ENCODE measurements around the gene NCAPH2.

The NCAPH2 gene

GRCh38 chr22:50550395-50550794 is 42.4 kb downstream of the NCAPH2 start:
- DNase-seq: no peak

DNA sequence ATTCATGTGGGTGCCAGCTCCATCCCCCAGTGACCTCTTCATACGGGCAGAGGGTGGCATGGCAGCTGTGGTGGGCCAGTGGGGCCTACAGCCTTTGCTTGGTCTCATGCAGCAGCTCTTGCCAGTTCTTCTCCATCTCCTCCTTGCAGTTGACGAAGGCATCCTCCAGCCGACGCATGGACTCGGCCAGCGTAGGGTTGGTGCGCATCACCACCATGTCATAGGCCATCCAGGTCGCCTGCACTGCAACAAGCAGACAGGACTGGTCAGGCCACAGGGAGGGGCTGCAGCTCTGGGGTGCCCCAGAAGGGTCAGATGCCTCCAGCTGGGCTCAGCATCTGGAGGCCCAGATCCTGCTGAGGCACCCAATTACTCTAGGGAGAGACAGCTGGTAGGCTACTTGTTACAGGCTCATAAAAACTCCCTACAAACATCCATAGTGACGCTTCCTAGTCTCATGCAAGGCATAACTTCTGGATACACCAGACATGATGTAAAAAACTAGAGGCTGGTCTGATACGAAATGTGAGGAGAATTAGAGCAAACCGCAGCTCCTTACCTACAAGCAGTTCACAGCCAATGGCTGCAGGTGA is 43.2 kb downstream of the NCAPH2 start:
- no peak for DNase-seq

- DNase-seq: no peak
Observed at GRCh38 chr22:50553310-50553709, 45.3 kb downstream of the NCAPH2 start.

- no peak for DNase-seq
Observed at GRCh38 chr22:50556703-50557102, 48.7 kb downstream of the NCAPH2 start.

DNA sequence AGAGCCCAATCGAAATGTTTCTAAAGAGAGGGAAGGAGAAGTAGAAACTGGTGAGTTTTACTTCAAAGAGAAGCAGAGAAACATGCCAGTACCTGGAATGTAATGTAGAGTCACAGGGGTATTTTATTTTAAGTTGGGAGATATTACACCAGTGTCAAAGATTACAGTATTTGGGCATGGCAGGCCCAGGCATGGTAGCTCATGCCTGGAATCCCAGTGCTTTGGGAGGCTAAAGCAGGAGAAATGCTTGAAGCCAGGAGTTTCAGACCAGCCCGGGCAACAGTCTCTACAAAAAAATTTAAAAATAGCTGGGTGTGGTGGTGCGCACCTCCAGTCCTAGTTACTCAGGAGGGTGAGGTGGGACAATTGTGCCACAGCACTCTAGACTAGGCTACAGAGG is 52.0 kb downstream of the NCAPH2 start:
- DNase-seq: no peak

DNA sequence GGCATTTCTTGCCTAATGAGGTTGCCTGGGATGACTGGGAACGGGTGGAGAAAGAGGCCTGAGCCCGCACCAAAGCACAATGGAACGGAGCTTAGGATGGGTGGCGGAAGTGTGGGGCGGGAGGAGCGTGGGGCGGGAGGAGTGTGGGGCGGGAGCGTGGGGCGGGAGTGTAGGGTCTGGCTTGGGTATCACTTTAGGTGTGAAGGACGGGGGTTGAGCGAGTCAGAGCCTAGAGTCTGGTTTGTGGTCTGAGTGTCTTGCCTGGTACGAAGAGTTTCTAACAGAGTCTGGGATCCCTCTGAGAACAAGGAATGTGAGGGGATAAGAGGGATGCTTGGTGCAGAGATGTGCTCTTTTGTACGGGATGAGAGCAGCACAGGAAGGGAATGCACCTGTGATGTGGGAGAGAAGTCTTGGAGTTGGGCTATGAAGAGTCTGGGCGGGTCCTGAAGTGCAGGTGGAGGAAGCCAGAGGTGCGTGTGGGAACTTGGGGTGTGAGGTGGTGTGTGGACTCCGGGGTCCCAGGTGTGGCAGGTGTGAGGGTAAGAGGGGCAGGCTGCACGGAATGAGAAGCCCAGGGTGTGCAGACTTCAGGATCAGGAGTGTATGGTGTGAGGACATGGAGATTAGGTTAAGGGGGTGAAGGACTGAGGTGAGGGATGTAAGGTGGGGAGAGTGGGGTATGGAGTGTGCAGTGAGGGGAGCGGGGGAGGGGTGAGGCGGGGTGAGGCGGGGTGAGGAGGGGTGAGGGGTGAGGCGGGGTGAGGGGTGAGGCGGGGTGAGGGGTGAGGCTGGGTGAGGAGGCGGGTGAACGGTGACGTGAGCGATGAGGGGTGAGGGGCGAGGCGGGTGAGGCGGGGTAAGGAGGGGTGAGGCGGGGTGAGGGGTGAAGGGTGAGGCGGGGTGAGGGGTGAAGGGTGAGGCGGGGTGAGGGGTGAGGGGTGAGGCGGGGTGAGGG is 53.7 kb downstream of the NCAPH2 start:
- DNase-seq: no peak

- peak; percentile 89 for DNase-seq
Observed at GRCh38 chr22:50562523-50563412, 54.7 kb downstream of the NCAPH2 start, which contains the start of gene SYCE3. SYCE3 (minus strand) TSS chr22:50562919; CDS start chr22:50556405, 6,514 bp downstream.

- DNase-seq: no peak
Observed at GRCh38 chr22:50563413-50564160, 55.6 kb downstream of the NCAPH2 start.

GRCh38 chr22:50564289-50564688 is 56.3 kb downstream of the NCAPH2 start:
- DNase-seq: no peak

DNA sequence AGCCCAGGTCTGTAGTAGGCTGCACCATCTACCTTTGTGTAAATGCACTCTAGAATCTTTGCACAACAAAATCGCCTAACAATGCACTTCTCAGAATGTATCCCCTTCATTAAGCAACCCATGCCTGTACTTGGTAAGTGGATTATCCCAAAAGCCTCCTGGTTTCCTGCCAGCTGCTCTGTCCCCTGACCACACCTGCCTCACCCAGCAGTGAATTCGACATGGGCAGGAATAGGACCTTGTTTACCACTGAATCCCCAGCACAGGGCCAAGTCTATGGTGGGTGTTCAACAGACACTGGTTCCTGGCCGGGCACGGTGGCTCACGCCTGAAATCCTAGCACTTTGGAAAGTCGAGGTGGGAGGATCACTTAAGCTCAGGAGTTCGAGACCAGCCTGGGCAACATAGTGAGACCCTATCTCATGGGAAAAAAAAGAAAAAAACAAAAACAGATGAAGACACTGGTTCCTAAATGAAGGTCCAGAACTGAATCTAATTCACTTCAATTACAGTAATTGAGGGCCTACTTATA is 59.8 kb downstream of the NCAPH2 start:
- no peak for DNase-seq

DNA sequence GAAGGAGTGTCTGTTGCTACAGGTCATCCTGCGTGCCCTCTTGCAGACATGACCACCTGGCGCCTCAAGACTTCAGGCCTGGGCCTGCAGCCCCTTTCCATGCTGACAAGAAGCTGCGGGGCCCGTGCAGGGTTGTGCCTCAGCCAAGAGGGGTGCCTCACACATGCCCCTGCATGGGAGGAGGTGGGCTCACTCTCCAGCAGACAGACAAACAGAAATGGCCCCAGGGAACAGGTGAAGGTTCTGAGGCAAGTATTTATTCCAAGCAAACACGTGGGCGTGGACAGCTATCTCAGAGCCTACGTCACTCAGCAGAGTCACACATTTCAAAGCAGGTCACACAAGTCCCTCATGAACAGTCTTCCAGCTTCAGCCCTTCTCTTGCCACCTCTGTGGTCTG is 60.6 kb downstream of the NCAPH2 start:
- DNase-seq: no peak

DNA sequence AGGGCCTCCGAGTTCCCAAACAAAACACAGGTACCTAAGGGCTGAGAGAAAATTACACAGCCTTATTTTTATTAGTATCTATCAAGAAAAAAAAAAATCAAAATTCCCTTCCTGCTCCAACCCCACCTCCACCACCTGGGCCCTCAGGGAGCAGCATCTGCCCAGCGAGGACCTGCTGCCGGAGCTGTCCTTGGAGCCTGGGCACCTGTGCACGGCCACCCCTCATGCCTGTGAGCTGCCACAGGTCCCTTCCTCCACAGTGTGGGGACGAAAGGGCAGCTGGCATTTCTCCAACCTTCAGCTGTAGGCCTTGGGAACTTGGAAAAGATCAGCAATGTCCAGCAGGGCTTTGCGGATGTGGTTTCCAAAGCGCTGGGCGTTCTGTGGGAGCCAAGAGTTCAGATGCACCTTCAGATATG is 61.0 kb downstream of the NCAPH2 start:
- DNase-seq: no peak

DNA sequence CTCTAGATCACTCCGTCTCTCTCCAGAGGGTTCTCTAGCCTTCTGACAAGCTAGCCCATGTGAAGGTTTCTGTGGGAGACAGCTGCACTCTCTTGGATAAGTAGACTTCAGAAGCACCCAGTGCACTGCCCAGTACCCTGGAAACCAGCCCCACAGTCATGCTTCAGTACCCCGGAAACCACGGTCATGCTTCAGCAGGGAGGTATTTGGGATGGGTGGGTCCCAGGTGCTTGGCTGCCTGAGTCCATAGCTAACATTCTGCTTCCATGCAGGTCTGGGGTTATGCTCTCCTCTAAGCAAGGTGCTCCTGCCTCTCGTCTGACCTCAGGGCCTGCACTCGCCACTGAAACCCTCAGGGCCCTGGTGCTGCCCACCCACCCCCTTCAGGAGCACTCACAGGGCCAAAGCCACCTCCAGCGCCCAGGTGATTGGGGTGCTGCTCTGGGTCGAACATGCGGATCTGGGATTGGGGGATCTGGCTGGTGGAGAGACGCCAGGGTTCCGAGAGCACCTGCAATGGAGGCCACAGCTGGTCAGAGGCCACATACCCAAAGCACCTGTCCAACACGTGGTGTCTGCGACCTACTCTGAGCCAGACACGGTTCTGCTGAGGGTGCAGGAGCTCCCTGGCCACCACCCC is 62.0 kb downstream of the NCAPH2 start:
- DNase-seq: no peak

DNA sequence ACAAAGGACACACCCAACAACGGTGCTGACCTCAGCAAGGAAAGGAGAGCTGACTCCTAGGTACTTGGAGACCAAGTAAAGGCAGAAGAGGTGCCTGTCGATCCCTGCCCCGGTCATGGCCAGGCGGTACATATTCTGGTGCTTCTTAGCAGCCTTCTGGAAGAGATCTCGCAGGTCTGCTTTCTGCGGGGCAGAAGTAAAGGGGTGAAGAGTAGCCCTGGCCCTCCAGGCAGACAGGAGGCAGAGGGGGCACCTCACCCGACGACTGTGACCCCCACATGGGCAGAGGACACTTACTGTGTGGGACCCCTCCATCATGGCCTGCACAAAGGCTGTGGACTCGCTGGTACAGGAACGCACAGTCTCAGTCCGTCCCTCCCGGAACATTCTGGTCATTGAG is 62.8 kb downstream of the NCAPH2 start:
- DNase-seq: no peak

DNA sequence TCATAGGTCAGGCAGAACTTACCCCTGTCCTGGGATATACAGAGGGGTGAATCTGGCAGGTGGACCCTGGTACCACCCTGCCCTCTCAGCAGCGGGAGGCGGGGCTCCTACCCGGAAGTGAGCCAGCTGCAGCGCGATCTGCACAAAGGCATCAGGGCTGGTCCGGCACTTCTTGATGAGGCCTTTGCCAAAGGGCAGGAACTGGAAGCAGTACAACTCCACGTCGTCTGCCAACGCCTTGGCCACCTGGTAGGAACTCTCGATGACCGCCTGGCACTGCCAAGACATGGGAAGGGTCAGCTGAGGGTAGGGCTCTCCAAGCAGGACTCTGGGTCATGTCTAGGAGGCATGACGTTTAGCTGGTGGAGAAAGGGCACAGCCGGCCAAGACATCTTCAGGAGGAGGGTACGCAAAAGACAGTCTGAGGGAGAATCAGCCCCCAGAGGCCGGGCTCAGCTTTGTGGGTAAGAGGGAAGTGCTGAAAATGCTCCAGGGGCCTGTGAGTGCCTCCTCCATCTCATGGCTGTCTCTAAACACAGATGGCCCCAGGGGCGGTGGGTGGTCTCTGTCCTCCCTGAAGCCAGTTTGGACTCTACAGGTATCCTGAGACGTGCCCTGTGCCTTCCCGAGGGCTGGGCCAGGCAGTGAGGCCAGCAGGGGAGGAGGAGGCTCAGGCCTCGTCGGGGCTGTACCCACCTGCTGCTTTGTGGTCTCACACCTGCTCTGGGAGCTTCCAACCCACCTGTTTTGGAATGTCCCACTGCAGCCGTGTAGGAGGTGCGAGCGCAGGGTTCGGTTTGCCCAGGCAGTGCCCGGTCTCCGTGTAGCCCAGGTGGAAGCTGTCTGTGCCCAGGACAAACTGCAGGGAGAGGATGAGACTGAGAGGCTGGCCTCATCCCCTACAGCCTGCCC is 63.5 kb downstream of the NCAPH2 start:
- DNase-seq: no peak

DNA sequence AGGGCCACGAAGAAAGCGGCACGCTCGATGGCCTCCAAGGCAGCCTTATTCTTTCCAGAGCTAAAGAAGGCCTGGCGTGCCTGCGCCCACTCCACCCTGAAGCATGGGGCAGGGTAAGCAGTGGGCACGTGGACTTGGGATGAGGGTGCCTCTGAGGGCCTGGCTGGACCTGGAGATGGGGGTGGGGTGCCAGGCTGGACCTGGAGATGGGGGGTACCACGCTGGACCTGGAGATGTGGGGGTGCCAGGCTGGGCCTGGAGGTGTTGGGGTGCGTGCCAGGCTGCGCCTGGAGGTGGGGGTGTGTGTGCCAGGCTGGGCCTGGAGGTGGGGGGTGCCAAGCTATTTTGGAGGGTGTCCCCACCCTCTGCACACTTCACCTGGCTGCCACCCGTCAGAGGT is 64.9 kb downstream of the NCAPH2 start:
- DNase-seq: no peak

GRCh38 chr22:50573491-50574382 is 65.7 kb downstream of the NCAPH2 start:
- no peak for DNase-seq

GRCh38 chr22:50574383-50574755 is 66.3 kb downstream of the NCAPH2 start:
- DNase-seq: no peak
